Measurements from ENCODE around the gene ZMYND8. TPM values are rescaled to one million over a fixed set of nuclear protein-coding genes. Genes with fewer than 3 reads are reported as not detected.

The ZMYND8 gene
- total RNA-seq, 3 donors from 2014 or later (not counting 1 experiment from before 2014, with no cell fraction given): 57.6 to 72.6 (median 69.8) TPM

DNA sequence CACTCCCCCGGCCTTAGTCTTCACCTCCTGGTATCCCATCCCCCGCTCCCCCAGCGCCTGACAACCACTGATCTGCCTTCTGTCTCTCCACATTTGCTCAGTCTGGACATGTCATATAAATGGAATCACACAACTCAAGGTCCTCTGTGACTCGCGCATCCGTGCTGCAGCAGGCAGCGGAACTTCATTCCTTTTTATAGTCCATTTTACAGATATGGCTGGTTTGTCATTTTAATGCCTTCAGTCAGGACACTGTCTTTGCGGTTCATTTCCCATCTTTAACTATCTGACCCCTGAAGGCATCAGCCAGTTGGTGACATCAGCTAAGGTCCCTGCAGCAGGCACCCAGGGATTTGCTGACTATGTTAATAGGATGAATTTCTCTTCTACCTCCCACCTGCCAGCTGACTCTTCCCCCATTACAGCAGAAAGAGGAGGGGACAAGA lies 125.7 kb downstream of the ZMYND8 start:
- no peak for DNase-seq
- 96% methylated on average over 8 of the region's 8 CpGs for WGBS (ENCODE audit: insufficient coverage)
- Mint-ChIP-seq H3K27me3 (ENCODE audit: low read depth in 2 of 2) (no peaks in the 10 kb centered on the region), H3K9me3 (no peaks in the 10 kb centered on the region), H3K36me3 (peaks cover 6% of the 10 kb centered on the region), H3K4me3 (no peak overlapping the region), H3K27ac (peak overlapping the region in 1 of 2 donors; percentile 50), H3K4me1 (peaks cover 0 to 15% of the 10 kb centered on the region in 2 donors)
- Histone ChIP-seq H3K27me3 (ENCODE audit: control insufficient read depth, insufficient read depth, low read length) (no peaks in the 10 kb centered on the region), H3K9me3 (ENCODE audit: control insufficient read depth, insufficient read depth, low read length) (no peaks in the 10 kb centered on the region), H3K4me3 (ENCODE audit: low read length) (no peak overlapping the region), H3K27ac (ENCODE audit: low read length) (no peak overlapping the region), H3K36me3 (ENCODE audit: control insufficient read depth, insufficient read depth, low read length) (peaks cover 74% of the 10 kb centered on the region), H3K4me1 (ENCODE audit: control insufficient read depth, insufficient read depth, low read length) (no peaks in the 10 kb centered on the region)
- TF ChIP-seq, protein P1, sequence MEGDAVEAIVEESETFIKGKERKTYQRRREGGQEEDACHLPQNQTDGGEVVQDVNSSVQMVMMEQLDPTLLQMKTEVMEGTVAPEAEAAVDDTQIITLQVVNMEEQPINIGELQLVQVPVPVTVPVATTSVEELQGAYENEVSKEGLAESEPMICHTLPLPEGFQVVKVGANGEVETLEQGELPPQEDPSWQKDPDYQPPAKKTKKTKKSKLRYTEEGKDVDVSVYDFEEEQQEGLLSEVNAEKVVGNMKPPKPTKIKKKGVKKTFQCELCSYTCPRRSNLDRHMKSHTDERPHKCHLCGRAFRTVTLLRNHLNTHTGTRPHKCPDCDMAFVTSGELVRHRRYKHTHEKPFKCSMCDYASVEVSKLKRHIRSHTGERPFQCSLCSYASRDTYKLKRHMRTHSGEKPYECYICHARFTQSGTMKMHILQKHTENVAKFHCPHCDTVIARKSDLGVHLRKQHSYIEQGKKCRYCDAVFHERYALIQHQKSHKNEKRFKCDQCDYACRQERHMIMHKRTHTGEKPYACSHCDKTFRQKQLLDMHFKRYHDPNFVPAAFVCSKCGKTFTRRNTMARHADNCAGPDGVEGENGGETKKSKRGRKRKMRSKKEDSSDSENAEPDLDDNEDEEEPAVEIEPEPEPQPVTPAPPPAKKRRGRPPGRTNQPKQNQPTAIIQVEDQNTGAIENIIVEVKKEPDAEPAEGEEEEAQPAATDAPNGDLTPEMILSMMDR (IDR thresholded peaks at IDR 0.05): no peak
- intact Hi-C loops (cut with micrococcal nuclease): no loop called here
- no peak for ATAC-seq

DNA sequence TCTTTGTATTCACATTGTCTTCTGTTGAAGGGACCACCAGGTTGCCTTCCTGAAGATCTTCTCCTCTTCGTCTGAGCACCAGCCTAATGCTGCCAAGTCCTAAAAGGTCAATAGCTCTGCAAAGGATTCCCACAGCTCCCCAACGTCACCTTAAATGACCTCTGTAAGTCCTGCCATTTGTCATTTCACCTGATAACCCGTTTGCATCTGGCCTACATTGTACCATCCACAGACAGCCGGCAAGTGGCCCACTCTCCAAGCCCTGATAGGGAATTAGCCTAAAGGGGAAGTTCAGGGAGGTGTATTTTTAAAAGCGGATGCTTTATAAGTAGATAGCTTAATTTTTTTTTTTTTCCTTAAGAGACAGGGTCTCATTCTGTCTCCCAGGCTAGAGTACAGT lies 127.8 kb downstream of the ZMYND8 start:
- TF ChIP-seq, protein P1 (IDR thresholded peaks at IDR 0.05): no peak
- WGBS (ENCODE audit: insufficient coverage): 94% methylated on average over 4 of the region's 5 CpGs
- no peaks in the 10 kb centered on the region for H3K9me3 ChIP-seq (ENCODE audit: control insufficient read depth, insufficient read depth, low read length)
- H3K27me3 Mint-ChIP-seq (ENCODE audit: low read depth in 2 of 2): no peaks in the 10 kb centered on the region
- intact Hi-C loops (cut with micrococcal nuclease): no loop called here
- H3K4me3 Mint-ChIP-seq: no peak overlapping the region
- no peaks in the 10 kb centered on the region for H3K27me3 ChIP-seq (ENCODE audit: control insufficient read depth, insufficient read depth, low read length)
- H3K9me3 Mint-ChIP-seq: no peaks in the 10 kb centered on the region
- H3K27ac ChIP-seq (ENCODE audit: low read length): no peak overlapping the region
- peak overlapping the region in 1 of 2 donors; percentile 3 for H3K27ac Mint-ChIP-seq
- H3K36me3 ChIP-seq (ENCODE audit: control insufficient read depth, insufficient read depth, low read length): peaks cover 69% of the 10 kb centered on the region
- no peak for DNase-seq
- peaks cover 0 to 15% of the 10 kb centered on the region in 2 donors for H3K4me1 Mint-ChIP-seq
- no peak for ATAC-seq
- H3K4me1 ChIP-seq (ENCODE audit: control insufficient read depth, insufficient read depth, low read length): no peaks in the 10 kb centered on the region
- H3K36me3 Mint-ChIP-seq: peaks cover 6% of the 10 kb centered on the region
- no peak overlapping the region for H3K4me3 ChIP-seq (ENCODE audit: low read length)

DNA sequence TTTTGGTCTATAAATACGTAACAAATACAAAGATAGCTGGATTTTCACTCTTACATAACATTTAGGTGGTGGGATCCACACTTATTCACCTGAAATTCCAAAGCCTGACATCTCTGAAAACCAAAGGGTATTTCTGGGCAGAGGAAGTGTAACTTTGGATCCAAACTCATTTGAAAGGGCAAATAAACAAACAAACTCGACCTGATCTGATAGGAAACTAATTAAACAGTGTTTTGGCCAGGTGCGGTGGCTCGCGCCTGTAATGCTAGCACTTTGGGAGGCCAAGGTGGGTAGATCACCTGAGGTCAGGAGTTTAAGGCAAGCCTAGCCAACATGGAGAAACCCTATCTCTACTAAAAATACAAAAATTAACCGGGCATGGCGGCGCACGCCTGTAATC lies 128.9 kb downstream of the ZMYND8 start:
- WGBS (ENCODE audit: insufficient coverage): 95% methylated on average over 8 of the region's 9 CpGs
- no peak overlapping the region for H3K27ac ChIP-seq (ENCODE audit: low read length)
- peaks cover 68% of the 10 kb centered on the region for H3K36me3 ChIP-seq (ENCODE audit: control insufficient read depth, insufficient read depth, low read length)

More for the DNA sequence above, 128.9 kb downstream of the ZMYND8 start:
- no peaks in the 10 kb centered on the region for H3K4me1 ChIP-seq (ENCODE audit: control insufficient read depth, insufficient read depth, low read length)
- DNase-seq: no peak
- Mint-ChIP-seq H3K27ac (no peak overlapping the region), H3K36me3 (peaks cover 10% of the 10 kb centered on the region), H3K27me3 (ENCODE audit: low read depth in 2 of 2) (no peaks in the 10 kb centered on the region), H3K9me3 (no peaks in the 10 kb centered on the region), H3K4me3 (no peak overlapping the region), H3K4me1 (peaks cover 0 to 15% of the 10 kb centered on the region in 2 donors)
- H3K9me3 ChIP-seq (ENCODE audit: control insufficient read depth, insufficient read depth, low read length): no peaks in the 10 kb centered on the region
- TF ChIP-seq, protein P1 (IDR thresholded peaks at IDR 0.05): no peak
- intact Hi-C loops (cut with micrococcal nuclease): no loop called here
- no peak overlapping the region for H3K4me3 ChIP-seq (ENCODE audit: low read length)
- ATAC-seq: no peak
- H3K27me3 ChIP-seq (ENCODE audit: control insufficient read depth, insufficient read depth, low read length): no peaks in the 10 kb centered on the region
